Measurements from ENCODE around the gene AFF1. TPM values are rescaled to one million over a fixed set of nuclear protein-coding genes. Genes with fewer than 3 reads are reported as not detected.

The AFF1 gene
- total RNA-seq, 1 experiment from 2014 or later = 6.8 TPM

DNA sequence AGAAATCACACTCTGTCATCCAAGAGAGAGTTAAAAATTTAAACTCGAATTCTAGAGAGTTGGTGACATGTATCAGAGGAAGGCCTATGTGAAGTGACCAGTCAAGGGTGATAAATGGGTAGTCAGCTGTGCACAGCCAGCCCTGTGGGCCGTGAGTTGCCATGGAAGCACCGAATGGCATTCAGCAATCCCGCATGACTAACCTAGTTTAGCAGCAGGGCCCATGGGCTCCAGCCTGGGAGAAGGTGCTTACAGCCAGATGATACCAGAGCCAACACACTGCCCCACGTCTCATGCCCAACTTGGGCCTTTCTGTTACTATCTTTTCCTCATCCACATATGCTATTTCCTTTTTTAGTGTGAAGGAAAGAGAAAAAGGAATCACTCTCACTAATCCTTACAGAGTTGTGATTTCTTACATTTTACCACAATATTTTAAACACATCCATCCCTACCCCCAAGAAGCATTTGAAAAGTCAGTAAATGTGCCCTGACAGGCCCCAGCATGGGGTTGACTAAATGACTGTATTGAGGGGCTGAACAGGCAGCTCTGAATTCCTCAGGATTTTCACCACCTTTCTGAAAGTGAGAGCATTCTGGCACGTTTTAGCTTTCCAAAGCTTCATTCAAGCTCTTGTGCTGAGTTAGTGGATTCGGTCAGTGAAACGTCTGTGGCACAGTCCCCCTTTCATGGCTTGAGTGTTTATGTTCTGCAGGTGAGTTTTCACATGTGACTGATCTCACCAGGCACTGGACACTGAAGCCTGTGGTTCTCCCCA is 104.2 kb downstream of the AFF1 start:
- in situ Hi-C loops (cut with HindIII; ENCODE audit: low pct_unique_long_range_greater_than_20kb, low sequenced_read_pairs) = no loop called here
- peak; percentile 85 for DNase-seq (ENCODE audit: low read depth)

GRCh38 chr4:87041141-87041540 is 106.3 kb downstream of the AFF1 start:
- in situ Hi-C loops (cut with HindIII; ENCODE audit: low pct_unique_long_range_greater_than_20kb, low sequenced_read_pairs) = no loop called here
- no peak for DNase-seq (ENCODE audit: low read depth)

DNA sequence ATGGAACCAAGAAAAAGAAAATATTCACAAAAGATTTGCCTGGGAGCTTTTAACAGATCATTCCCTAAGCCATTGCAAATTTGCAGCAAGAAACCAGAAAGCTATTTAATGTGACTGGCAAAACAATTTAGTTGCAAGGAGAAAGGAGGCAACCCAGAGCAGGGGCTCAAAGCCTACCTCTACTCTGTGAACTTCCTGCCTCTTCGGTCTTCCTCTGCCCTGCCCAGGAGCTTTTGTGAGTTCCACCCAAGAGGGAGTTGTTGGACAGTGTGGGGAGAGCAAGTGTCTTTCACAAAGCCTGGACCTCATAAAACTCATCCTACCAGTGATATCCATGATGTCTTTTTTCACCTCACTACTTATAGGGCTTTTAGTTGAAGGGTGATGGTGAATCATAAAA is 107.4 kb downstream of the AFF1 start:
- in situ Hi-C loops (cut with HindIII; ENCODE audit: low pct_unique_long_range_greater_than_20kb, low sequenced_read_pairs) = no loop called here
- DNase-seq (ENCODE audit: low read depth) = no peak

DNA sequence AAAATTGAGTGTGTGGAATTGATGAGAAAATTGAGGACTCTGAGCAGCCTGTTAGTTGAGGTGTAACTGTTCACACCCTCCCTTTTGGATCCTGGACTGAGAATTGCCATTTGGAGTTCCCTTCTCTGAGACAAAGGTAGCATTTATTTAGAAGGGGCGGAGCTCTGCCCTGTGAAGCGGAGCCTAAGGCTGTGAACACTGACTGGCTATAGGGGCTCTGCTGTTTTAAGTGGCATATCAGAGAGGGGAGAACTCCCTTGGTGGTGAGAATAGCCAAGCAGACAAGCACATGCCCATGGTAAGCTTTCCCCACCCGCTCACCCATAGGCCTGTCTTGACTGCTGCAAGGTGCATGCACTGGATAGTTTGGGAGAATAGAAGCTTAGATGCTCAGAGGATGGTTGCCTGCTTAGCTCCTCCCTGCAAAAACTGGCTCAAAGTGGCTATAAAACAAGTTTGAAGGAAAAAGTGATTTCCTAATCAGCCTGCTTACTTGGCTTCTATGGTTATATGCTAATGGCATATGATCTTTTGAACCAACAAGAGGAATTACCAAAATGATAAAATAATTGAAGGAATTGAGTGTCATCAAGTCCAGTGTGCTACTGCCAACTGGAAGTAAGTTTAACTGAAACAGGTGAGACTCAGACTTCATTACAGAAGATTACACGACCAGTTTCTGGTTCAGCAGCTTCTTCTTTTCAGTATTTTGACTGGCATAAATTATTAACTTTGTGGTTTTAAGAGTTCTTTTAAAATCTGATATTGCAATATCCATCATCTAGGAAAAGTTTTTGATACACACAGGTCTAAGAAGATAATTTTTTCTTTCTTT is 108.4 kb downstream of the AFF1 start:
- DNase-seq (ENCODE audit: low read depth) = peak; percentile 57
- in situ Hi-C loops (cut with HindIII; ENCODE audit: low pct_unique_long_range_greater_than_20kb, low sequenced_read_pairs) = no loop called here

GRCh38 chr4:87044511-87045233 is 109.9 kb downstream of the AFF1 start:
- DNase-seq (ENCODE audit: low read depth) = peak; percentile 75
- in situ Hi-C loops (cut with HindIII; ENCODE audit: low pct_unique_long_range_greater_than_20kb, low sequenced_read_pairs) = no loop called here

DNA sequence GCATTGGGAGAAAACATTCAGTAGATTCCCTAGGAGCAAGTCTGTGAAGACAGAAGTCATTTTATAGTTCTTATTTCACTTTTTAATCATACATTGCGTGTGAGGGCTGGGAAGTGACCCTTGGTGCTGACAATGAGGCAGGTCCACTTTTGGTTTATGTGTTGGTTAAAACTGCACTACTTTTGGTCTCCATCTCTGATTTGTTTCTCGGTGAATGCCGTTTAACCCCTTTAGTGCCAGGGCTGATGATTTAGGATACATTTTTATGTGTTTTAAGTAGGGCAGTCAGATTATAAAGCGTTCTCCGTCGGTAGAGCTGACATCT is 110.4 kb downstream of the AFF1 start:
- in situ Hi-C loops (cut with HindIII; ENCODE audit: low pct_unique_long_range_greater_than_20kb, low sequenced_read_pairs) = no loop called here
- no peak for DNase-seq (ENCODE audit: low read depth)

DNA sequence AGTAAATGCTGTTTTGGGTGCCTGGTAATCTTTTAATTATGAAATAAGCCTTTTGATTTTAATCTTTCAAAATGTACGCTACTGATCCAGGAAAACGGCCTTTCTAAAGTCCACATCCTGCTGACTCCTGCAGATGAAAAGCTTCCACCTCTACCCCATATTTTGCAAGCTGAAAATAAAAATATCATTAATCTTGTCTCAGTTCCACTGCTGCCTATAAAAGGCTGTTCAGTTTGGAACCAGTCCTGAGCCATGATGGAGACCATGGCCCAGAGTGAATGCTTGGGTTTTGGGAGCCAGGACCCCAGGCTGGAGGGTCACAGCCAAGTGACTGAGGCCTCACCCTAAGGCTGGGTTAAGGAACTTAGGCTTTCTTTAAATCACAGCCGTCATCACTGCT is 110.8 kb downstream of the AFF1 start:
- in situ Hi-C loops (cut with HindIII; ENCODE audit: low pct_unique_long_range_greater_than_20kb, low sequenced_read_pairs) = no loop called here
- no peak for DNase-seq (ENCODE audit: low read depth)

DNA sequence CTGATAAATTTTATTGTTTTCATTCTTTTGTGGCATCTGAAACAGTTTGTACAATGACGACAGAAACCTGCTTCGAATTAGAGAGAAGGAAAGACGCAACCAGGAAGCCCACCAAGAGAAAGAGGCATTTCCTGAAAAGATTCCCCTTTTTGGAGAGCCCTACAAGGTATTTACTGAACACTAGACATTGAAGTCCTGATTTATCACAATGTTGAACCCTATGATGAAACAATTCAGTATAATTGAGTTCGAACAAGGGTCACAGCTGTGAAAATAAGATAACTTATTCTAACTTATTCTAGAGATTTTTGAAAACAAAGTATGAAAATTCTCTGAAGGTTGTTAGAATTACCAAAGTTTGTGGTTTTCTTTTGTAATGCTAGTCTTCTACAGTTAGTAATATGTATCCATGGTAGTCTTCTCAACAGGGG is 111.3 kb downstream of the AFF1 start:
- in situ Hi-C loops (cut with HindIII; ENCODE audit: low pct_unique_long_range_greater_than_20kb, low sequenced_read_pairs) = no loop called here
- no peak for DNase-seq (ENCODE audit: low read depth)

GRCh38 chr4:87047281-87047798 is 112.5 kb downstream of the AFF1 start:
- in situ Hi-C loops (cut with HindIII; ENCODE audit: low pct_unique_long_range_greater_than_20kb, low sequenced_read_pairs) = no loop called here
- DNase-seq (ENCODE audit: low read depth) = no peak

- no peak for DNase-seq (ENCODE audit: low read depth)
- in situ Hi-C loops (cut with HindIII; ENCODE audit: low pct_unique_long_range_greater_than_20kb, low sequenced_read_pairs) = no loop called here
Observed at GRCh38 chr4:87049508-87049907, 114.7 kb downstream of the AFF1 start.

GRCh38 chr4:87050596-87050995 is 115.8 kb downstream of the AFF1 start:
- in situ Hi-C loops (cut with HindIII; ENCODE audit: low pct_unique_long_range_greater_than_20kb, low sequenced_read_pairs) = no loop called here

GRCh38 chr4:87051121-87051713 is 116.4 kb downstream of the AFF1 start:
- DNase-seq (ENCODE audit: low read depth) = no peak
- in situ Hi-C loops (cut with HindIII; ENCODE audit: low pct_unique_long_range_greater_than_20kb, low sequenced_read_pairs) = no loop called here

More at GRCh38 chr4:87050596-87050995, 115.8 kb downstream of the AFF1 start:
- no peak for DNase-seq (ENCODE audit: low read depth)

DNA sequence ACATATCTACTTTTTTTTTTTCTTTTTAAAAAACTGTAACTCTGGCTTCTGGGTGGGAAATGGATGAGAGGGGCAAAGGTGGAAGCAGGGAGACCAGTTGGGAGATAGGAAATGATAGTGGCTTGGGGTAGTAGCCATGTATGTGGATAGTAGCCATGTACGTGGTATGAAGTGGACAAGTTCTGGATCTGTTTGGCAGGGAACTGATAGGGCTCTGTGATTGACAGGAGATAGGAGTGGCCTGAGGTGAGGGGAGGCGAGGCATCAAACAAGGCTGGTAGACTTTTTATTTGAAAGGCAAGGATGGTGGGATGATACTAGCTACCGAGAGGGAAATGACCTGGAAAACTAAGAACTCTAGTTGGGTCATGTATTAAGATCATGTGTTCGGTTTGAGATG is 117.8 kb downstream of the AFF1 start:
- no peak for DNase-seq (ENCODE audit: low read depth)
- in situ Hi-C loops (cut with HindIII; ENCODE audit: low pct_unique_long_range_greater_than_20kb, low sequenced_read_pairs) = no loop called here

- no peak for DNase-seq (ENCODE audit: low read depth)
- in situ Hi-C loops (cut with HindIII; ENCODE audit: low pct_unique_long_range_greater_than_20kb, low sequenced_read_pairs) = no loop called here
Observed at GRCh38 chr4:87053176-87053658, 118.4 kb downstream of the AFF1 start.

GRCh38 chr4:87053802-87054767 is 119.3 kb downstream of the AFF1 start:
- no peak for DNase-seq (ENCODE audit: low read depth)
- in situ Hi-C loops (cut with HindIII; ENCODE audit: low pct_unique_long_range_greater_than_20kb, low sequenced_read_pairs) = no loop called here

DNA sequence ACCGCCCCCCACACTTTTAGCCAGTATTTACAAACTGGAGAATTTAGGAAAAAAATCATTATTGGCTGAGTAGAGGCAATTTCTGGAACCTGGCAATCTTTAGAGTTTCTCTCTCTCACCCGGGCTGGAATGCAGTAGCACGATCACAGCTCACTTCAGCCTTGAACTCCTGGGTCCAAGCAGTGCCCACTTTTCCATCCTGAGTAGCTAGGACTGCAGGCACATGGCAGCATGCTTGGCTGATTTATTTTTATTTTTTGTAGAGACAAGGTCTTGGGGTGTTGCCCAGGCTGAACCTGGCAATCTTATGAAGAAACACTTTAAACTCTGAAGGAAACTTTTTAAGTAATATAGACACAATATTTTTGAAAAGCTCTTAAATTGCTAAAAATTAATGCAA is 120.1 kb downstream of the AFF1 start:
- DNase-seq (ENCODE audit: low read depth) = no peak
- in situ Hi-C loops (cut with HindIII; ENCODE audit: low pct_unique_long_range_greater_than_20kb, low sequenced_read_pairs) = no loop called here

- in situ Hi-C loops (cut with HindIII; ENCODE audit: low pct_unique_long_range_greater_than_20kb, low sequenced_read_pairs) = no loop called here
- DNase-seq (ENCODE audit: low read depth) = no peak
Observed at GRCh38 chr4:87055311-87055710, 120.5 kb downstream of the AFF1 start.
